SK-N-SH (cell line): ENCODE results near the gene KLF13. TPM values are rescaled to one million over a fixed set of nuclear protein-coding genes. Genes with fewer than 3 reads are reported as not detected.
A peak's percentile ranks its signal among the peaks of the same experiment; 100 is the strongest.

Experiments used
- CTCF ChIA-PET: fragments of 300-600, 350-600 bp; formaldehyde crosslinking; extraction: SDS; loops from one replicate; lab custom pipeline; 2021; lab: Yijun Ruan, JAX
- POLR2A ChIA-PET: fragments of 350-600 bp; sonication (Branson Sonifier 250); formaldehyde crosslinking; extraction: SDS; loops from one replicate; lab custom pipeline; 2020; ENCODE audit warnings: antibody characterized with exemption, inconsistent platforms; lab: Yijun Ruan, JAX
- DNase-seq: peaks from one replicate; pipeline ENCODE4 v3.0.0; 2012
- H2AFZ ChIP-seq: fragments of 200-600 bp; sonication (generic); 2 replicates; pipeline ENCODE4 v1.8.1; 2016; ENCODE audit warnings: antibody characterized with exemption, mild to moderate bottlenecking, low read depth
- H3F3A ChIP-seq: fragments of 200-600 bp; sonication (generic); replicated peaks from 2 replicates; pipeline ENCODE3; 2016; ENCODE audit warnings: antibody characterized with exemption, mild to moderate bottlenecking; ENCODE audit not compliant: insufficient read depth
- H3K27ac ChIP-seq, 2 experiments: fragments of 200-500 bp in 1 of 2; fragments of 200-600 bp in 1 of 2; sonication (Bioruptor generic) in 1 of 2; sonication (generic), shearing (Covaris generic) in 1 of 2; 2 replicates each; pipeline versions ENCODE4 v1.5.1 to v1.6.1; 2014 to 2016; ENCODE audit warnings: low read depth in 2 of 2, inconsistent platforms in 1 of 2, low read length in 1 of 2, mild to moderate bottlenecking in 1 of 2, mixed read lengths in 1 of 2
- H3K27me3 ChIP-seq: fragments of 200-600 bp; sonication (generic), shearing (Covaris generic); 2 replicates; pipeline ENCODE4 v1.6.1; 2016; ENCODE audit warnings: mixed run types; ENCODE audit not compliant: insufficient read depth
- H3K36me3 ChIP-seq, 2 experiments: fragments of 200-500 bp in 1 of 2; fragments of 200-600 bp in 1 of 2; sonication (Bioruptor generic) in 1 of 2; sonication (generic) in 1 of 2; replicated peaks in 1 of 2; 2 replicates each; pipeline versions ENCODE3 to v1.5.1; 2014 to 2016; ENCODE audit warnings: low read length in 1 of 2, mild to moderate bottlenecking in 1 of 2; ENCODE audit not compliant: insufficient read depth in 2 of 2, control insufficient read depth in 1 of 2
- H3K4me1 ChIP-seq, 2 experiments: fragments of 200-500 bp in 1 of 2; fragments of 200-600 bp in 1 of 2; sonication (Bioruptor generic) in 1 of 2; sonication (generic), shearing (Covaris generic) in 1 of 2; 2 replicates each; pipeline versions ENCODE4 v1.5.1 to v1.6.1; 2014 to 2016; ENCODE audit warnings: low read depth in 1 of 2, low read length in 1 of 2, mixed run types in 1 of 2; ENCODE audit not compliant: insufficient read depth in 2 of 2, control insufficient read depth in 1 of 2
- H3K4me2 ChIP-seq: fragments of 200-600 bp; sonication (generic), shearing (Covaris generic); 2 replicates; pipeline ENCODE4 v1.6.1; 2017; ENCODE audit warnings: mixed run types
- H3K4me3 ChIP-seq, 2 experiments: fragments of 200-500 bp in 1 of 2; fragments of 200-600 bp in 1 of 2; sonication (Bioruptor generic) in 1 of 2; sonication (generic), shearing (Covaris generic) in 1 of 2; 2 replicates each; pipeline versions ENCODE4 v1.5.1 to v1.8.1; 2014 to 2016; ENCODE audit warnings: low read depth in 2 of 2, inconsistent platforms in 1 of 2, low read length in 1 of 2, mild to moderate bottlenecking in 1 of 2, mixed read lengths in 1 of 2, moderate library complexity in 1 of 2
- H3K79me2 ChIP-seq: fragments of 200-600 bp; sonication (generic); 2 replicates; pipeline ENCODE4 v1.8.1; 2017; ENCODE audit warnings: mild to moderate bottlenecking; ENCODE audit not compliant: insufficient read depth
- H3K9ac ChIP-seq: fragments of 200-600 bp; sonication (generic); 2 replicates; pipeline ENCODE4 v1.6.1; 2017; ENCODE audit warnings: mixed run types
- H3K9me2 ChIP-seq: fragments of 200-600 bp; sonication (generic); 2 replicates; pipeline ENCODE4 v1.6.1; 2017; ENCODE audit warnings: mixed run types
- H3K9me3 ChIP-seq: fragments of 200-600 bp; sonication (generic); 2 replicates; pipeline ENCODE4 v1.6.1; 2017; ENCODE audit warnings: mixed run types, mild to moderate bottlenecking, moderate library complexity
- H4K20me1 ChIP-seq: fragments of 200-600 bp; sonication (generic); 2 replicates; pipeline ENCODE4 v1.6.1; 2017; ENCODE audit warnings: mild to moderate bottlenecking, mixed run types; ENCODE audit not compliant: insufficient read depth
- FOSL2 ChIP-seq: IDR thresholded peaks from 2 replicates; pipeline ENCODE4 v1.4.0; 2012; ENCODE audit warnings: low read depth, mild to moderate bottlenecking, moderate library complexity, borderline replicate concordance
- FOXJ3 ChIP-seq: sonication (generic); formaldehyde crosslinking; IDR thresholded peaks from 2 replicates; pipeline ENCODE4 v1.5.1; 2020; ENCODE audit warnings: mild to moderate bottlenecking, missing genetic modification reagents
- IRF3 ChIP-seq: fragments of 150-350 bp; IDR thresholded peaks from 2 replicates; pipeline ENCODE4 v1.6.1; 2016; ENCODE audit warnings: mild to moderate bottlenecking, low read depth, low read length
- REST ChIP-seq: IDR thresholded peaks from 2 replicates; pipeline ENCODE4 v1.6.1; 2012; ENCODE audit warnings: mild to moderate bottlenecking, low read depth, low read length, moderate library complexity
- RFX5 ChIP-seq: IDR thresholded peaks from 2 replicates; pipeline ENCODE4 v1.6.1; 2012; ENCODE audit warnings: mild to moderate bottlenecking, improper control_type of control experiment, low read length
- TAF1 ChIP-seq: IDR thresholded peaks from 2 replicates; pipeline ENCODE4 v1.6.1; 2012; ENCODE audit warnings: low read depth, mild to moderate bottlenecking, low read length, moderate library complexity, borderline replicate concordance
- TCF12 ChIP-seq: IDR thresholded peaks from 2 replicates; pipeline ENCODE4 v1.4.0; 2012
- WGBS: methylation state at CpG from one replicate; pipeline ENCODE4 v1.1.6; 2017; ENCODE audit warnings: low lambda C conversion rate; 5-methylcytosine and 5-hydroxymethylcytosine counted together
- polyA plus RNA-seq, 3 experiments: library from polyadenylated mRNA; depleted of rRNA; stranded (reverse); fragments of >200 nt; gene quantifications; 2 replicates each; pipeline ENCODE4 v1.2.3, GENCODE V29; 2012
- TF ChIP-seq, protein P1 (sequence below): IDR thresholded peaks from 2 replicates; pipeline ENCODE4 v1.4.0; 2012; ENCODE audit warnings: low read depth

Gene KLF13
- polyA plus RNA-seq, 1 of the 3 experiments (the other 2 are of a cell fraction): 7.1 TPM

- Histone ChIP-seq H3K4me2 (no peak overlapping the region), H3K79me2 (peaks cover 53% of the 10 kb centered on the region), H3K4me3 (no peak overlapping the region), H3K27ac (no peak overlapping the region; a peak in 1 of 4 replicates), H3K9me3 (no peaks in the 10 kb centered on the region), H3K36me3 (no peaks in the 10 kb centered on the region), H4K20me1 (peaks cover 92% of the 10 kb centered on the region), H3F3A (peaks cover 6% of the 10 kb centered on the region), H3K9me2 (no peaks in the 10 kb centered on the region), H3K4me1 (peaks cover 16 to 81% of the 10 kb centered on the region in 2 experiments; a peak in 3 of 4 replicates), H2AFZ (no peak overlapping the region), H3K9ac (no peak overlapping the region), H3K27me3 (no peaks in the 10 kb centered on the region)
- TF ChIP-seq REST (no peak), TCF12 (no peak), IRF3 (no peak), FOSL2 (no peak), TAF1 (no peak)
- TF ChIP-seq, protein P1, sequence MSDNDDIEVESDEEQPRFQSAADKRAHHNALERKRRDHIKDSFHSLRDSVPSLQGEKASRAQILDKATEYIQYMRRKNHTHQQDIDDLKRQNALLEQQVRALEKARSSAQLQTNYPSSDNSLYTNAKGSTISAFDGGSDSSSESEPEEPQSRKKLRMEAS: no peak
- peak; percentile 39 for DNase-seq
- POLR2A ChIA-PET: no interaction called here
- CTCF ChIA-PET: interaction anchor here (1.0 to 1.6 kb wide), 2 partner anchors 128 to 214 kb away, joined by 3 read pairs; no protein-coding TSS in a partner anchor
- WGBS: 88% methylated on average over 18 of the region's 22 CpGs
Measured at GRCh38 chr15:31342781-31343626, 16.4 kb downstream of the KLF13 start.

GRCh38 chr15:31343831-31344230 is 17.2 kb downstream of the KLF13 start:
- CTCF ChIA-PET: interaction anchor here (1.1 to 1.6 kb wide), 3 partner anchors 10 to 129 kb away, joined by 3 to 4 read pairs (median 3); no protein-coding TSS in a partner anchor
- TF ChIP-seq IRF3: no peak
- no peak for TF ChIP-seq RFX5
- TF ChIP-seq FOXJ3: no peak
- TF ChIP-seq, all 33 proteins: peak for 0
- Histone ChIP-seq H4K20me1 (peaks cover 84% of the 10 kb centered on the region), H3K4me3 (no peak overlapping the region), H2AFZ (no peak overlapping the region), H3K9me3 (no peaks in the 10 kb centered on the region), H3K79me2 (peaks cover 47% of the 10 kb centered on the region), H3F3A (peaks cover 6% of the 10 kb centered on the region), H3K4me2 (no peak overlapping the region), H3K4me1 (peaks cover 8 to 76% of the 10 kb centered on the region in 2 experiments; a peak in 3 of 4 replicates), H3K9me2 (no peaks in the 10 kb centered on the region), H3K36me3 (no peaks in the 10 kb centered on the region), H3K9ac (no peak overlapping the region), H3K27me3 (no peaks in the 10 kb centered on the region), H3K27ac (no peak overlapping the region; a peak in 1 of 4 replicates)
- DNase-seq: peak; percentile 28
- POLR2A ChIA-PET: no interaction called here
- WGBS: 74% methylated on average over 3 of the region's 5 CpGs
